Femur (tissue), 1 donor: ENCODE measurements around the gene POU5F2.

ENCODE experiments used
- DNase-seq: peaks from one replicate; pipeline ENCODE4 v3.0.0-alpha.2; 2017

Gene POU5F2, protein sequence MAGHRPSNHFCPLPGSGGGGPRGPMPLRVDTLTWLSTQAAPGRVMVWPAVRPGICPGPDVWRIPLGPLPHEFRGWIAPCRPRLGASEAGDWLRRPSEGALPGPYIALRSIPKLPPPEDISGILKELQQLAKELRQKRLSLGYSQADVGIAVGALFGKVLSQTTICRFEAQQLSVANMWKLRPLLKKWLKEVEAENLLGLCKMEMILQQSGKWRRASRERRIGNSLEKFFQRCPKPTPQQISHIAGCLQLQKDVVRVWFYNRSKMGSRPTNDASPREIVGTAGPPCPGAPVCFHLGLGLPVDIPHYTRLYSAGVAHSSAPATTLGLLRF

GRCh38 chr5:93741136-93741811 lies at the start of gene POU5F2:
Gene POU5F2, minus strand, starts transcription at chr5:93741600. Its CDS starts 37 bp downstream, at chr5:93741563.
- DNase-seq: no peak

DNA sequence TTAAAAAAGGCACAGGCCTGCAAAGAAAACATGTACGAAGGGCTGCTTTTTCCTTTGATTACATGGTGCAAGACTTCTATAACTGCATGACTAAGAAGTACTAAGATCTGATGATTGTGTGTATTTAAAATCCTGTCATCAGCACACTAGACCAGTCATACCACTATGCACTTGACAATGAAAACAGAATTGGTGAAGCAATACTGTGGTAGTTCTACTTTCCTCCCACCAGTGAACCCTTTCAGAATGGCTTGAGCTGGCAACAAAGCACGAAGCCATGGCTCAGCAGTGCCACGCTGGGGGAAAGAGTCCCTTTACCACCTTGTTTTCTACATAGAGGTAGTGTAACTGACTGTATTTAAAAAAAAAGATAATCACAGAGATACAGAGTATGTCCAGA lies 49.0 kb upstream of the POU5F2 start:
- DNase-seq: no peak

DNA sequence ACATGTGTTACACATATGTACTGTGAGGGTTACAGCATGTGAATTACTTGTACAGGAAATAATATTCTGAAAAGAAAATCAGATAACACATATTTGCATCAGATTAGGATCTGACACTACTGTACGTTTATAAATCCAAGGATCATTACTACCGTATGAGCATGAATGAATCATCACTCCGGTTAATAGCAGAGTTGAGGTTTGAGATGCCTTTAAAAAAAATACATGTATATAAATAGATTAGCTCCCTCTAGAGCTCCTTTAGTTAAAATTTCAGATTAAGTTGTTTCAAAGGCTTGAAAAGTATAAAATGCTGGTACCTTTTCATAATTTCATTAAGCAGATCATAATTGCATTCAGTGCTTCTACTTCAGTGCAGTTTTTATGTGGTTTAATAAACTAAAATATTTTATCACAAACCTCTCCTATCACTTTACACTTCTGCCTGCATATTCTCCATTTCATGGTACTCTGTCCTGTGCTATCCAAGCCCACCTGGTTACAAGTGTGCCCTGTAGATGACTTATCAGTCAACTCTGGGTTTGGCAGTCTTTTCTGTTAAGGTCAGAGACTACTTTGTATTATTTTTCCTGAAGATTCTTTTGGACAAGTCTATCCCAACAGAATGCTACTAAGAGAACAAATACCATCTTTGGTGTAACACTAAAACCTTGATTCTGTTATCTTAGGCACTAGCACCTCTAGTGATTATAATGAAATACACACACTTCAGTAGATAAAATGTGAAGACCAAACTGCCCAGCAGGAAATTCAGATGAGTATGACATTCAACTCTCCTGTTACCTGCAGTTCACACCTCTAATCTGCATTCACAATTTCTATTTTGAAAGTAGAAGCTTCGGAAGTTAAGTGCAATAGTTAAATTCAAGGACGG lies 48.0 kb upstream of the POU5F2 start:
- DNase-seq: no peak

DNA sequence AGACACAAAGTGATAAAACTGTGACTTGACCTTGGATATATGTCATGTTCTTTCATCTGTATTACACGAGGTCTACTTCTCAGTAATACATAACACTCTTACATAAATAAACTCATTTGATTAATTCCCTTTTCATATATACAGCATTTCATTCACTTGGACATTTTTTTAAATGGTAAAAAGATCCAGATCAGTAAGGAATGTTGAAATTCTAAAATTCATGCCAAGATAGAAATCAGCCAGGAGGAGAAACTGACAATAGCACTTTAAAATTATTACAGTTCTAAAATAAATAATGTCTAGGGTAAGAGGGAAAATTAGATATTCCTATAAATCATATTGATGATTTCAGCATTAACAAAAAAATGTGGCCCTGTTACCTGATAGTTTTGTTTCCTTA lies 46.2 kb upstream of the POU5F2 start:
- no peak for DNase-seq

DNA sequence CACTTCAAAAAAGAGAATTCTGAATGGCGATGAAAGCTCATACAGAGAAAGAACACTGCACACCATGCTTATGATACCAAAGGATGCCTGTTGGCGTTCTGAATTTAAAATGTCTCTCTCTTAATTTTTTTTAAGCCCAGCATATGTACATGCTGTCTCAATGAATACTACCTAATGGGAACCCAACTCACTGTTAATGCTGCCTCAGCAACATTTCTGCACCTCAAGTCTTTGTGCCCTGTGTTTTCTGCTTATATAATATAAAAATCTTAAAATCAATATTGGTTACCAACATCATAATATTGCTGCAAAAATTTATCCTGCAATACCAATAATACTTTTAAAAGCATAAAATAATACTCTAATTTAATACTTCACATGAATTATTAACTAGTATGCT lies 44.1 kb upstream of the POU5F2 start:
- no peak for DNase-seq

DNA sequence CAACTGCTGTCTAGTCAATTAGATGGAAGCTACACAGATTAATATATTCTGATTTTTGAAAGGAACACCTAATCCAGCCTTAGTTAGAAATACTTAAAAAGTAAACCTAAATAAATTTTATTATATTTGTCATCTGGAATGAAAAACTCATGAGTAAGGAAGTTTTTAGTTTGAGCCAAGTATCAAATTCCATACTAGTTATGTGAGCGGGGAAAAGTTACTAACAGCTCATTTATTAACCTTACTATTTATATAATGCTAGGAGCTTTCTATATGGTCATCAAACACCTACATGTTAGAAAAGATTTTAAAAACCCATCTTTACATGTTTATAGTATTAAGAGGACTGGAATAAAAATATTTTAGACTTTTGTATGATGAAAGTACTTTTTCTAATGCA lies 41.6 kb upstream of the POU5F2 start:
- DNase-seq: no peak

- DNase-seq: no peak
Observed at GRCh38 chr5:93777620-93778019, 36.2 kb upstream of the POU5F2 start.

- no peak for DNase-seq
Observed at GRCh38 chr5:93756372-93756771, 15.0 kb upstream of the POU5F2 start.

DNA sequence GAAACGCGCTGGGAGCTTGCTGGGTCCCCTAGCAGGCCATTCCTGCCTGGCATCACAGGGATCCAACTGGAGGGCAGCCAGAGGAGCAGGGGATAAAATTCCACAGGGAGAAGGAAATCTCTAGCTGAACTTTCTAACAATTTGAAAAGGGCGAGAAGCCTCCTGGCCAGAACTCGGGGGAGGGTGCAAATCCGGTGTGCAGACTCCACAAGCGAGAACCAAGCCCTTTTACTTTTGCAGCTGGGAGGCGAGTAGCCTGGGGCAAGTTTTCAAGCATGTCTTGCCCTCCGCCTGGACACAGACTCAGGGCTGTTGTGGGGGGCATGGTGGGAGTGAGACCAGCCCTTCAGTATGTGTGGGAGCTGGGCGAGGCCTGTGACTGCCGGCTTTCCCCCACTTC lies 14.3 kb upstream of the POU5F2 start:
- DNase-seq: no peak

GRCh38 chr5:93748875-93749397 lies 7.5 kb upstream of the POU5F2 start:
- DNase-seq: no peak

GRCh38 chr5:93746406-93747056 lies 5.1 kb upstream of the POU5F2 start:
- no peak for DNase-seq

DNA sequence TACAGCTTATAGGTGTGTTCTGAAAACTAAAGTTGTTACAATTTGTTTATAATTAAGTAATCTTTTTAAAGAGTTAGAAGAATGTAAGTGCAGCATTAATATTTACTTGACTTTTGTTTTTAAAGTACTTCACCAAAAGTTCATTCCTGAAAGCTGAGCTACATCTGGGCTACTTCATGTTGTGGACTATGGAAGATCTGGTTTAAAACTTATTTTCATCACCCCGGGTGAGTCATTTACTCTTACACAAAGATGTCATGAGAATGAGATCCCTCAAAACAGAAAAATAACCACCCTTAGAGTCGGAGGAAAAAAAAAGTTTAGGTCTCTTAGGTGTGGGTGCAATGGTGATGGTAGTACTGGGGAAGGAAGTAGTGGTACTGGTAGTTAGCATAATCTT lies 5.1 kb downstream of the POU5F2 start:
- no peak for DNase-seq

GRCh38 chr5:93735378-93735777 lies 6.0 kb downstream of the POU5F2 start:
- DNase-seq: no peak

DNA sequence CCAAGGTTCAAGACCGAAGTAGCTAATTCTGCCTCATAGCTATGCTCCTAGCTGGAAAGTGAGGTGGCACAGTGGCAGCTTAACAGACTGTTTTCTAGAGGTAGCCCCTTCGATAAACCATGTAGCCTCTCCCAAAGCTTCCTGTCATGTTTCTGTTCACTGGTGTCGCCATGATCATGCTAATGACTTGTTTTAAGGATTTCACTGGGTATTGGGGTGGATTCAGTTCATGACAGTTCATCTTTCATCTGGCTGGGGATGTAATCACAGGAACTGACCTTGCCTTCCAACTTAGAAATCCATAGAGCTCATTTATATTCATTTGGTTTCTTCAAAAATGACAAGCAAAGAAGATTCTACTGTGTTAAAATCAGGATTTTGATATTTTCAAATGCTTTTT lies 9.4 kb downstream of the POU5F2 start:
- DNase-seq: no peak

- DNase-seq: no peak
Observed at GRCh38 chr5:93726595-93726994, 14.8 kb downstream of the POU5F2 start.

DNA sequence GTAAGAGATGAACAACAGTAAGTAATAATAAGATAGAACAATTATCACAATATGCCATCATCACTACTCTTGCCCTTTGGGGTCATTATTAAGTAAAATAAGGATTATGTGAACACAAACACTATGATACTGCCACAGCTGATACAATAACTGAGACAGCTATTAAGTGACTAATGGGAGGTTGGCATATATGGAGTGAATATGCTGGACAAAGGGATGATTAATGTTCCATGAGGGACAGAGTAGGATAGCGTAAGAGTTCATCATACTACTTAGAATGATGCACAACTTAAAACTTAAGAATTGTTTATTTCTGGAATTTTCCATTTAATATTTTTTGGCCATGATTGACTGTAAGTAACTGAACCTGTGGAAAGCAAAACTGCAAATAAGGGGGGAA lies 16.6 kb downstream of the POU5F2 start:
- no peak for DNase-seq

- no peak for DNase-seq
Observed at GRCh38 chr5:93723681-93724080, 17.7 kb downstream of the POU5F2 start.

GRCh38 chr5:93723005-93723404 lies 18.4 kb downstream of the POU5F2 start:
- no peak for DNase-seq

DNA sequence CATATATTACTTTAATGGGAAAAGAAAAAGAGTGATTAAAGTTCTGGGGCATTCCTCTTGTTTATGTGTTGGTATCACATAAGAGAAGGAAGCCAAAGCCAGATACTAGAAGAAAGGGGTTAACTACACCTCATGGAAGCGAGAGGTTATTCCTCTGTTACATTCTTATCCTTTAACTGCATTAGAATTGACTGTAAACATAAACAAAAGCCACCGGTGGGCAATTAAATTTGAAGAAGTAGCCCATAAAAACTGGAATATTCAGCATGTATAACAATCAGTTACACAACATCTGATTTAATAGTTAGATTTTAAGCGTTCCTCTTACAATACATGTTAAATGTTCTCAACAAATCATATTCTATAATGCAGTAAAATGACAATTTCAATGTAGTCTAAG lies 18.8 kb downstream of the POU5F2 start:
- DNase-seq: no peak

GRCh38 chr5:93721511-93721910 lies 19.9 kb downstream of the POU5F2 start:
- no peak for DNase-seq

- no peak for DNase-seq
Observed at GRCh38 chr5:93721071-93721470, 20.3 kb downstream of the POU5F2 start.

DNA sequence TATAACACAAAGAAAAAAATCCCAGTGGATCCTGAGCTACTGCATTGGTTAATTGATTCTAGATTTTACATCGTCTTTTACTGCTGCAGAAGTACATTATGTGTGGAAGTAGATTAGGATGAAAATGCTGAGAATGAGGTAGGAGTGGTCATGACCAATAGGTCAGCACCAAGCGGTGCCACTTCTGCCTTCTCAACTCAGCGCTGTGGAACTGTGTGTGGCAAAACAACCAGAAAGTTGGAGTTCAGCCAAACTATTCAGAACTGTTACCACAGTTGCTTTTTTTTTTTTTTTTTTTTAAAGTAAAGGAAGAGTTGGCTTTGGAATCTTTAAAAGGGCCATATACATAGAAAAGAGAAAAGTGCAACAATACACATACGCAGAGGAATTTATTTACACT lies 24.2 kb downstream of the POU5F2 start:
- DNase-seq: no peak

GRCh38 chr5:93716453-93716852 lies 24.9 kb downstream of the POU5F2 start:
- DNase-seq: no peak
